ENCODE measurements around the gene PTPRR.

DNA sequence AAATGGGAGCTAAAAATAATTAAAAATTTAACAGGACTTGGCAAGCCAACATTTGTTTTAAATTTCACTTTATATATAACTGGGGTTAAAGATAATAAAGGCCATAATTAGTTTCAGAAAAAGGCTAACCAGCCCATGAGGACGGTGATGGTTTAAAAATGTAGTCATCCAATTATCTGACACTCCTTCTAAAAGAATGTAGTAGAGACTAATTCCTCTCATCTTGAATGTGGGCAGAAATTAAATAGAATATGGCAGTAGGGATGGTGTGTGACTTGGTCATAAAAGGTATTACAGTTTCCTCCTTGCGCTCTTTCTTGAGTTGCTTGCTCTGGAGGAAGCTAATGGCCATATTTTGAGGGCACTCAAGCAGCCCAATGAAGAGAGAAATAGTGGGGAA, 234.2 kb downstream of the PTPRR start:
- TF ChIP-seq CREM (CRISPR knock-in tag; IDR thresholded peaks at IDR 0.05) (no peak), RELA (CRISPR knock-in tag; IDR thresholded peaks at IDR 0.05; ENCODE audit: borderline replicate concordance) (no peak), ELF4 (CRISPR knock-in tag; IDR thresholded peaks at IDR 0.05; ENCODE audit: low read depth) (no peak), ZNF263 (CRISPR knock-in tag; IDR thresholded peaks at IDR 0.05; ENCODE audit: low read depth) (no peak), MXD4 (CRISPR knock-in tag; IDR thresholded peaks at IDR 0.05; ENCODE audit: borderline replicate concordance) (no peak), NR1H2 (CRISPR knock-in tag; IDR thresholded peaks at IDR 0.05) (no peak), GABPB1 (CRISPR knock-in tag; IDR thresholded peaks at IDR 0.05) (no peak), RORB (CRISPR knock-in tag; IDR thresholded peaks at IDR 0.05) (no peak)
- TF ChIP-seq, protein P1, sequence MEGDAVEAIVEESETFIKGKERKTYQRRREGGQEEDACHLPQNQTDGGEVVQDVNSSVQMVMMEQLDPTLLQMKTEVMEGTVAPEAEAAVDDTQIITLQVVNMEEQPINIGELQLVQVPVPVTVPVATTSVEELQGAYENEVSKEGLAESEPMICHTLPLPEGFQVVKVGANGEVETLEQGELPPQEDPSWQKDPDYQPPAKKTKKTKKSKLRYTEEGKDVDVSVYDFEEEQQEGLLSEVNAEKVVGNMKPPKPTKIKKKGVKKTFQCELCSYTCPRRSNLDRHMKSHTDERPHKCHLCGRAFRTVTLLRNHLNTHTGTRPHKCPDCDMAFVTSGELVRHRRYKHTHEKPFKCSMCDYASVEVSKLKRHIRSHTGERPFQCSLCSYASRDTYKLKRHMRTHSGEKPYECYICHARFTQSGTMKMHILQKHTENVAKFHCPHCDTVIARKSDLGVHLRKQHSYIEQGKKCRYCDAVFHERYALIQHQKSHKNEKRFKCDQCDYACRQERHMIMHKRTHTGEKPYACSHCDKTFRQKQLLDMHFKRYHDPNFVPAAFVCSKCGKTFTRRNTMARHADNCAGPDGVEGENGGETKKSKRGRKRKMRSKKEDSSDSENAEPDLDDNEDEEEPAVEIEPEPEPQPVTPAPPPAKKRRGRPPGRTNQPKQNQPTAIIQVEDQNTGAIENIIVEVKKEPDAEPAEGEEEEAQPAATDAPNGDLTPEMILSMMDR (IDR thresholded peaks at IDR 0.05) = no peak
- TF ChIP-seq, protein P2, sequence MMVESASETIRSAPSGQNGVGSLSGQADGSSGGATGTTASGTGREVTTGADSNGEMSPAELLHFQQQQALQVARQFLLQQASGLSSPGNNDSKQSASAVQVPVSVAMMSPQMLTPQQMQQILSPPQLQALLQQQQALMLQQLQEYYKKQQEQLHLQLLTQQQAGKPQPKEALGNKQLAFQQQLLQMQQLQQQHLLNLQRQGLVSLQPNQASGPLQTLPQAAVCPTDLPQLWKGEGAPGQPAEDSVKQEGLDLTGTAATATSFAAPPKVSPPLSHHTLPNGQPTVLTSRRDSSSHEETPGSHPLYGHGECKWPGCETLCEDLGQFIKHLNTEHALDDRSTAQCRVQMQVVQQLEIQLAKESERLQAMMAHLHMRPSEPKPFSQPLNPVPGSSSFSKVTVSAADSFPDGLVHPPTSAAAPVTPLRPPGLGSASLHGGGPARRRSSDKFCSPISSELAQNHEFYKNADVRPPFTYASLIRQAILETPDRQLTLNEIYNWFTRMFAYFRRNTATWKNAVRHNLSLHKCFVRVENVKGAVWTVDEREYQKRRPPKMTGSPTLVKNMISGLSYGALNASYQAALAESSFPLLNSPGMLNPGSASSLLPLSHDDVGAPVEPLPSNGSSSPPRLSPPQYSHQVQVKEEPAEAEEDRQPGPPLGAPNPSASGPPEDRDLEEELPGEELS (CRISPR knock-in tag; IDR thresholded peaks at IDR 0.05) = no peak
- TF ChIP-seq, protein P3, sequence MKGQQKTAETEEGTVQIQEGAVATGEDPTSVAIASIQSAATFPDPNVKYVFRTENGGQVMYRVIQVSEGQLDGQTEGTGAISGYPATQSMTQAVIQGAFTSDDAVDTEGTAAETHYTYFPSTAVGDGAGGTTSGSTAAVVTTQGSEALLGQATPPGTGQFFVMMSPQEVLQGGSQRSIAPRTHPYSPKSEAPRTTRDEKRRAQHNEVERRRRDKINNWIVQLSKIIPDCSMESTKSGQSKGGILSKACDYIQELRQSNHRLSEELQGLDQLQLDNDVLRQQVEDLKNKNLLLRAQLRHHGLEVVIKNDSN (CRISPR knock-in tag; IDR thresholded peaks at IDR 0.05) = no peak
- TF ChIP-seq, protein P4, sequence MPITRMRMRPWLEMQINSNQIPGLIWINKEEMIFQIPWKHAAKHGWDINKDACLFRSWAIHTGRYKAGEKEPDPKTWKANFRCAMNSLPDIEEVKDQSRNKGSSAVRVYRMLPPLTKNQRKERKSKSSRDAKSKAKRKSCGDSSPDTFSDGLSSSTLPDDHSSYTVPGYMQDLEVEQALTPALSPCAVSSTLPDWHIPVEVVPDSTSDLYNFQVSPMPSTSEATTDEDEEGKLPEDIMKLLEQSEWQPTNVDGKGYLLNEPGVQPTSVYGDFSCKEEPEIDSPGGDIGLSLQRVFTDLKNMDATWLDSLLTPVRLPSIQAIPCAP (CRISPR knock-in tag; IDR thresholded peaks at IDR 0.05) = no peak
- TF ChIP-seq, protein P5, sequence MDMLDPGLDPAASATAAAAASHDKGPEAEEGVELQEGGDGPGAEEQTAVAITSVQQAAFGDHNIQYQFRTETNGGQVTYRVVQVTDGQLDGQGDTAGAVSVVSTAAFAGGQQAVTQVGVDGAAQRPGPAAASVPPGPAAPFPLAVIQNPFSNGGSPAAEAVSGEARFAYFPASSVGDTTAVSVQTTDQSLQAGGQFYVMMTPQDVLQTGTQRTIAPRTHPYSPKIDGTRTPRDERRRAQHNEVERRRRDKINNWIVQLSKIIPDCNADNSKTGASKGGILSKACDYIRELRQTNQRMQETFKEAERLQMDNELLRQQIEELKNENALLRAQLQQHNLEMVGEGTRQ (CRISPR knock-in tag; IDR thresholded peaks at IDR 0.05) = no peak
- TF ChIP-seq, protein P6, sequence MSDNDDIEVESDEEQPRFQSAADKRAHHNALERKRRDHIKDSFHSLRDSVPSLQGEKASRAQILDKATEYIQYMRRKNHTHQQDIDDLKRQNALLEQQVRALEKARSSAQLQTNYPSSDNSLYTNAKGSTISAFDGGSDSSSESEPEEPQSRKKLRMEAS (CRISPR knock-in tag; IDR thresholded peaks at IDR 0.05) = no peak

Measured in WTC11 (cell line).